Skeletal muscle satellite cell (primary cell): ENCODE measurements around the gene ITIH1.

Source experiments
- H3K27me3 ChIP-seq: 2 replicates; pipeline ENCODE4 v1.7.0; 2013; ENCODE audit warnings: low read length; ENCODE audit not compliant: control insufficient read depth, insufficient read depth
- H3K36me3 ChIP-seq: 2 replicates; pipeline ENCODE4 v1.7.0; 2013; ENCODE audit warnings: mild to moderate bottlenecking, control low read depth, low read length; ENCODE audit not compliant: insufficient read depth
- H3K4me1 ChIP-seq: 2 replicates; pipeline ENCODE4 v1.7.0; 2013; ENCODE audit warnings: low read length; ENCODE audit not compliant: control insufficient read depth, insufficient read depth
- H3K4me2 ChIP-seq: 2 replicates; pipeline ENCODE4 v1.7.0; 2013; ENCODE audit warnings: mild to moderate bottlenecking, low read length
- H3K4me3 ChIP-seq: 2 replicates; pipeline ENCODE4 v1.7.0; 2013; ENCODE audit warnings: low read length
- H3K9ac ChIP-seq: 2 replicates; pipeline ENCODE4 v1.7.0; 2013; ENCODE audit warnings: mild to moderate bottlenecking, low read depth, low read length, moderate library complexity
- H3K9me3 ChIP-seq: replicated peaks from 2 replicates; pipeline ENCODE4 v1.7.0; 2013; ENCODE audit warnings: mild to moderate bottlenecking, control low read depth, low read length

Gene ITIH1

DNA sequence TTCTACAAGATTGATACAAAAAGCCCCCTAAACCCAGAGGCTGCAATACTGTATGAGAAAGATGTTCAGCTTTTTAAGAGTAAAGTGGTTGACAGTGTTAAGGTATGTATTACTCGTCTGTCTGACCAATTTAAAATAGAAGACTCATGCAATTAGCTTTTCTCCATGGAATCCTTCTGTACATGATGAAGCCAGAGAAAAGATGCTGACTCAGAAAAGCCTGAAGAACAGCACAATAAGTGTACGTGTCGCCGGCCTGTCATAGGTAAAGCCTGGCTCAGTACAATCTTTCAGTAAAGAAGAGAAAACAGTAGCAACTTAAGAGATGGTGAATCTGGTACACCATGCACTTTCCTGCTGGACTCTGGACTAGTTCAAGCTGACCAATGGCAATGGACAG, 23.0 kb upstream of the ITIH1 start:
- peaks cover 3% of the 10 kb centered on the region for H3K4me1 ChIP-seq
- no peak overlapping the region for H3K4me2 ChIP-seq
- no peak overlapping the region for H3K9ac ChIP-seq
- H3K9me3 ChIP-seq = no peaks in the 10 kb centered on the region
- H3K36me3 ChIP-seq = peaks cover 21% of the 10 kb centered on the region
- H3K4me3 ChIP-seq = no peak overlapping the region
- H3K27me3 ChIP-seq = no peaks in the 10 kb centered on the region

DNA sequence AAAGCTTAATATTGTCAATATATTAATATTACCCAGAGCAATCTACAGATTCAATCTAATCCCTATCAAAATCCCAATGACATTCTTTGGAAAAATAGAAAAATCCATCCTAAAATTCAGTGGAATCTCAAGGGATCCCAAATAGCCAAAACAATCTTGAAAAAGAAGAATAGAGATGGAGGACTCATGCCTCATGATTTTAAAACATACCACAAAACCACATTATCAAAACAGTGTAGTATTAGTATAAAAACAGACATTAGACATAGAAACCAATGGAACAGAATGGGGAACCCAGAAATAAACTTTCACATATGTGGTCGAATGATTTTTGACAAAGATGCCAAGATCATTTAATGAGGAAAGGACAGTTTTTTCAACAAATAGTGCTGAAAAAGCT, 21.3 kb upstream of the ITIH1 start:
- Histone ChIP-seq H3K9me3 (no peaks in the 10 kb centered on the region), H3K4me2 (no peak overlapping the region), H3K9ac (no peak overlapping the region), H3K36me3 (peaks cover 33% of the 10 kb centered on the region), H3K4me3 (no peak overlapping the region), H3K27me3 (no peaks in the 10 kb centered on the region), H3K4me1 (peaks cover 3% of the 10 kb centered on the region)

DNA sequence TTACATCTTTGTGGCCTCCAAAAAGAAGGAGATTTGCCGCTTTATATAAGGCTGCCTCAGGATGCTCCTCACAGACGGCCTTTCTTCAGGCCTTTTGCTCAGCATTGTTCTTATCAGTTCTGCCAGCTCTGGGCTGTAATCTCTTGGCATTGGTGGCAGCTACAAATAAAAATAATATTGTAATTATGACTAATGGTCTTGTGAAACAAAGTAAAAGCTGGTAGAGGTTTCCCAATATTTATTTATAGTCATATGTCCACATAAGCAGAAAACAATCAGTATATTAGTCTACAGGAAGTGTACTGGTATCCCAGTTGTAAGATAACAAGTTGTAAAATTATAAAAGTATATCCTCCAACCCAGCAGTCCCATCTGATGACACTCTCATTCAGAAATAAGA, 13.9 kb upstream of the ITIH1 start:
- Histone ChIP-seq H3K9me3 (no peaks in the 10 kb centered on the region), H3K36me3 (peaks cover 47% of the 10 kb centered on the region), H3K9ac (no peak overlapping the region), H3K27me3 (no peaks in the 10 kb centered on the region), H3K4me3 (no peak overlapping the region), H3K4me2 (no peak overlapping the region), H3K4me1 (peaks cover 9% of the 10 kb centered on the region)

DNA sequence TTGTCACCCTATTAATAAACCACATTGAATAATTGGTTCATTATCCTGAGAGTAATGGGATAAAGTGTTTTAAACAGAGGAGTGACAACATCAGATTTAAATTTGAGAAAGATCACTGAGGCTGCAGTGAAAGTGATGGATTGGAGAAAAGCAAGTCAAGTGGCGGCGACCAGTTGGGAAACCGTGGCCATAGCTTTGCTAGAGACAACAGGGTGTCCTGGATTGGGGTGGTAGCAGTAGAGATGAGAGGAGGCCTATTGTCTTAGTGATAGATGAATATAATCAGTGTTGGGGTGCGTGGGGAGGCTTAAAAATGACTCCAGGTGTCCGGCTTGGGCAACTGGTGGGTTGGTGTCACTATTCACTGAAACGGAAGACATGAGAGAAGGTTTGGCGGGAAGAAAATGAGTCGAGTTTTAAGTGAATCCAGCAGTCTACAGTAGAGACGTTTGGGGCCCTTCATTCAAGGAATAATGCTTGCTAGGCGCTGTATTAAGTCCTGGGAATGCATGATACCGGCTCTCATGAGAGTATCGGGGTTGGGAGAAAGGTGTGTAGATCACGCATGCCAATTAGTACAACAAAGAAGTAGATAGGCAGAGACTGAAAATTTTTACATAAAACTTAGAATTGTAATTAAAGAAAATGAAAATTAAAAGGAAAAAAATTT, 7.5 kb upstream of the ITIH1 start:
- Histone ChIP-seq H3K27me3 (no peaks in the 10 kb centered on the region), H3K9ac (peak overlapping the region; percentile 84), H3K9me3 (no peaks in the 10 kb centered on the region)

DNA sequence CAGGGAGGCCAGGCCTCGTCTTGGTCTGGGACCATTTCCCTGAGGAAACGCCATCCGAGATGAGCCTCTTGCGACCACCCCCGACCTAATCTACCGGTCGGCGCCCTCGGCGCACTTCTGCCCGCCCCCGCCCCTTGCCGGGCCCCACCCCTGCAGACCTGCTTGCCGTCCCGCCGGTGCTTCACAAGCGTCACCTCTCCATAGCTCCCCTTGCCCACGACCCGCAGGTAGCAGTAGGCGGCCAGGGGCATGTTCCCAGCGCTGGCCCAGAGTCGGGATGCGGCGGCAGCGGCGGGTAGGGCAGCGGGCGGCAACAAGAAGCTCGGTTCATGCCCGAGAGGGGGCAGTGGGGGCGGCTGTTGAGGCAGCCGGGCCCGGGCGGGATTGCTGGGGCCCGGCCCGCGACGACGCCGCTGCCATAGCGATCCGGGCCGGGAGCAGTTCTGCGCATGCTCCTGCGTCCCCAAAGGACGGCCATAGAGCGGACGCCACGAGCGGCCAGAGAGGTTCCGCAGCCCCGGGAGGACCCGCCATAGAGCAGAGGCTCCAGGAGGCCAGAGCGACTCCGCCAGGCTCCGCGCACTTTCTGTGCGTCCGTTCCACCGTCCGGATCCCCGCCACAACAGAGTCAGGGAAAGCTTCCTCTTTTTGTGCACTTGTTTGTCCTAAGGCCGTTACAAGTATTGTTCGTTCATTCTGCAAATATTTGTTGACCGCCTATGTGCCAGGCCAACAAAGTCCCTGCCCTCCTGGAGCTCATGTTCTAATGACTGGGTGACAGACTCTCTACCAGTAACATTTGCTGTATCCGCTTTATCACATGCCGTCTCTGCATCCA, 6.7 kb upstream of the ITIH1 start, which contains the start of gene NEK4:
Gene NEK4 (minus strand): TSS at position 445 of the 838 bp plus-strand sequence. CDS start 194 bp downstream, at position 251.
- peak within 1 kb of the TSS; percentile 79 for H3K4me2 ChIP-seq
- H3K9me3 ChIP-seq = no peaks in the 10 kb centered on the region
- peak within 1 kb of the TSS; percentile 78 for H3K4me3 ChIP-seq
- peak within 1 kb of the TSS; percentile 84 for H3K9ac ChIP-seq
- H3K27me3 ChIP-seq = peaks cover 5% of the 10 kb centered on the region
- H3K4me1 ChIP-seq = peaks cover 15% of the 10 kb centered on the region
- H3K36me3 ChIP-seq = peaks cover 14% of the 10 kb centered on the region

More for the DNA sequence above, 7.5 kb upstream of the ITIH1 start:
- peak overlapping the region; percentile 78 for H3K4me3 ChIP-seq
- peaks cover 14% of the 10 kb centered on the region for H3K36me3 ChIP-seq
- peaks cover 15% of the 10 kb centered on the region for H3K4me1 ChIP-seq
- peak overlapping the region; percentile 79 for H3K4me2 ChIP-seq

DNA sequence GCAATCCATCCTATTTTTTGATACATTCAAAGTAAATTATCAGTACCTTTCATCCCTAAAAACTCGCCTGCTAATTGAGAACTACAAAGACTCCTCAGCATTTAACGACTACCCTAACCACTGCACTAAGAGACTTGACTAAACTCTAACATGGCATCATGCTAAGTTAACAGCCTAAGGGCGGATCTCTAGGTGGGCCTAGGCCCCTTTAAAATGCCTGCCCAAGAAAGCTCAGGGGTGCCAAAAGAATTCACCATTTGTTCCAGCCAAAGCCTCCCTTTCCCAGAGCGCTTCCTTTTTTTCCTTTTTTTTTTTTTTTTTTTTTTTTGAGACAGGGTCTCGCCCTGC, 6.1 kb upstream of the ITIH1 start:
- H3K4me2 ChIP-seq = peak overlapping the region; percentile 79
- H3K4me3 ChIP-seq = peak overlapping the region; percentile 78
- peaks cover 15% of the 10 kb centered on the region for H3K4me1 ChIP-seq
- H3K36me3 ChIP-seq = peaks cover 8% of the 10 kb centered on the region
- H3K9ac ChIP-seq = peak overlapping the region; percentile 84
- peaks cover 9% of the 10 kb centered on the region for H3K27me3 ChIP-seq
- no peaks in the 10 kb centered on the region for H3K9me3 ChIP-seq

DNA sequence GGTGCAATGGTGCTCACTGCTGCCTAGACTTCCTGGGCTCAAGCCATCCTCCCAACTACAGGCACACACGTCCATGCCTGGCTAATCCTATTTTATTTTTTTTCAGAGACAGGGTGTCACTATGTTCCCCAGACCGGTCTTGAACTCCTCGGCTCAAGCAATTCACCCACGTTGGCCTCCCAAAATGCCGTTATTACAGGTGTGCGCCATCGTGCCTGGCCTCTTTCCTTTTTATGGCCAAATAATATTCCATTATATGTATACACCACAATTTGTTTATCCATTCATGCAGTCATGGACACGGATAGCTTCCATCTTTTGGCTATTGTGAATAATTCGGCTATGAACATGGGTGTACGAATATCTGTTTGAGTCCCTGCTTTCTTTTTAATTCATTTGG, 5.7 kb upstream of the ITIH1 start:
- Histone ChIP-seq H3K4me2 (peak overlapping the region; percentile 79), H3K9ac (peak overlapping the region; percentile 84), H3K27me3 (peaks cover 9% of the 10 kb centered on the region), H3K4me1 (peaks cover 15% of the 10 kb centered on the region), H3K4me3 (peak overlapping the region; percentile 78), H3K36me3 (peaks cover 7% of the 10 kb centered on the region), H3K9me3 (no peaks in the 10 kb centered on the region)

DNA sequence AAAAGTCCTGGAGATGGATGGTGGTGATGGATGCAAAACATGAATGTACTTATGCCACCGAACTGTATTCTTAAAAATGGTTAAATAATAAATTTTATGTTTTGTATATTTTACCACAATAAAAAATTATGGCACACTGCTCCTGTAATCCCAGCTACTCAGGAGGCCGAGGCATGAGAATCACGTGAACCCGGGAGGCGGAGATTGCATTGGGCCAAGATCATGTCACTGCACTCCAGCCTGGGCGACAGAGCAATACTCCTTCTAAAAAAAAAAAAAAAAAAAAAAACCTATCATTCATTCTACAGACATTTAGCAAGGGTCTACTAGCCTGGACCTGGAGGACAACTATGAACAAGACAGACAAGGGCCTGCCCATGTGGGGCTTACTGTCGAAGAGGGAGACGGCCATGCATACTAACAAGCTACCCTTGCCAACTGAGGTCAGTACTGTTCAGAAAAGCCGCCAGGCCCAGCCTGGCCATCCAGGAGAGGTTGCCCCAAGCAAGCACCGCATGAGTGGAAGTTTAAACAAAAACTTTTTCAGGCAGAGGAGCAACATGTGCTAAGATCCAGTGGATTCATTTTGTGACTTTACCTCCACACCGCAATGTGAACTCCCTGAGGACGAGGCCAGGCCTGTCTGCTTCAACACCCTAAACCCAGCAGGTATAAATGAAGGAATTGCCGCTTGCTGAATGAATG, 3.9 kb upstream of the ITIH1 start:
- Histone ChIP-seq H3K4me2 (no peak overlapping the region), H3K9ac (no peak overlapping the region), H3K27me3 (peaks cover 20% of the 10 kb centered on the region), H3K9me3 (no peaks in the 10 kb centered on the region), H3K4me1 (peaks cover 15% of the 10 kb centered on the region), H3K4me3 (no peak overlapping the region), H3K36me3 (no peaks in the 10 kb centered on the region)

DNA sequence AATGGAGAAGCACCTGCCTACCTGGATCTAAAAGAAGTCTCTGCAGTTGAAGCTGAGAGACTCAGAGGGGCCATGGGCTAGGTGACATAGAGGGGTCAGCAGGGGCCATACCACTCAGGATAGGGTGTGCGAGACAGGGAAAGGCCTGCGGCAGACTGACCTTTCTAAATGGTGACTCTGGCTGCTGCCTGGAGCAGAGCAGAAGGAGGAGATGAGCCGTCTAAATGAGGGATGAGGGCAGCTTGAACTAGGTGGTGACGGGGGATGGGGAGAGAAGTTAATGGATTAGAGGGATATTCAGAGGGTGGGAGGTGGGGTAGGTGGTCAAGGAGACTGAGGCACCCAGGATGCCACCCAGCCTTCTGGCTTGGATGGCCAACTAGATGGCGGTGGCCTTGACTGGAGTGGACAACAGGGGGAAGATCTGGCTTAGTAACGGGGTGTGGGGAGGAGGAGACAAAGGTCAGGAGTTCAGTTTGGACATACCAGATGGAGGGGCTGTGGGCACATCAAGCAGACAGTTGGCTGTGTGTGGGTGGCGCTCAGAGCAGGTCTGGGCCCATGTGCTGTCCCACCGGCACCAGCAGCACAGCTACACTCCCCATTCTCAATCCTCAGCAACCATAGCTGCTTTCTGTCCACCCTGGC, 3.2 kb upstream of the ITIH1 start:
- Histone ChIP-seq H3K4me1 (peaks cover 15% of the 10 kb centered on the region), H3K4me3 (no peak overlapping the region), H3K4me2 (no peak overlapping the region), H3K9me3 (no peaks in the 10 kb centered on the region), H3K9ac (no peak overlapping the region), H3K36me3 (no peaks in the 10 kb centered on the region), H3K27me3 (peaks cover 26% of the 10 kb centered on the region)

DNA sequence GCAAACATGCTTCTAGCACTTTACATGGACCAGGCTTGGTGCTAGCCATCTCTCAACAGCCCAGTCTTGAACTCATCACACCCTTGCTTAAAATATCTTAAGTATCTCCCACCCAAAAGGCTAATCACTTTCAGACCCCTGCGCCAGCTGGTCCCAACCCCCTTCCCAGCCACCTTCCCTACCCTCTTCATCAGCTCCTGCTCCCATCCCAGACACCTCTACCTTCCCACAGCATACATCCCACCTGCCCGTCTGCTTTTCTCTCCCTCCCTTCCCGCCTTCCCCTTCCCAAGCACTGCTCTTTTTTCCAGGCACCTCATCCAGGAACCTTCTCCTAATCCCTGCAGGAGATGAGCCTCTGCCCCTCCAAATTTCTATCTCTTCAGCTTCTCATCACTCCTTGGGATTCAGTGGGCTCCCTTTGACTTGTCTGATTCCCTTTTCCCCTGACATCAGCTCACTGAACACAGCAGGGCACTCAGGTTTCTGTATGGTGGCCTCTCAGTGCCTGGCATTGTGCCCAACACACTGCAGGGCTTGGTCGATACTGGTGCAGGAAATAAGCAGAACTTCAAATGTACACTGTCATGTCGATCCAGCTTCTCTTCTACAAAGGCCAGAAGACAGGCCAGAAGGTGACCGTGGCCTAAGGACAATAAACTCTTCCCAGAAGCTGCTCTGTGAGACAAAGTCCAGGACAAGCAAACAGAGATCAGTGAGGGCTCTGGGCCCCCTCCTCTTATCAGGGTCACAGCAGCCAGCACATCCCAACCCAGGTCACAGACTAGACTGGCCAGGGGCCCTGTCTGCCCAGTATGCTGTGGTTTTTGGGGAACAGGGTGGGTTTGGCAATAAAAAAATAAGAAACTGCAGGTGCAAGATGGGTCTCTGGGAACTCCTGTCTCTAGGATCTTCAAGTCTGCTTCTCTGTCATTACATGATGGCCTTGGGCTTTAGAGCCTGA, 2.2 kb upstream of the ITIH1 start:
- Histone ChIP-seq H3K4me3 (no peak overlapping the region), H3K36me3 (no peaks in the 10 kb centered on the region), H3K4me2 (no peak overlapping the region), H3K27me3 (peaks cover 34% of the 10 kb centered on the region), H3K9ac (no peak overlapping the region), H3K4me1 (peaks cover 6% of the 10 kb centered on the region), H3K9me3 (no peaks in the 10 kb centered on the region)
